KOPT-K1 (cell line): Measurements from ENCODE around the gene AATK.
"Not testable (repeated sequence)": the region's sequence is repeated elsewhere in the genome, so short reads cannot be mapped to it uniquely, and the experiment has no call there.

Experiments
- H3K27ac ChIP-seq: fragments of 200-600 bp; sonication (generic); 2 replicates; pipeline ENCODE4 v1.5.1; 2016; ENCODE audit warnings: antibody characterized with exemption, mild to moderate bottlenecking, low read depth, low read length; ENCODE audit not compliant: poor library complexity, severe bottlenecking
- H3K36me3 ChIP-seq: fragments of 200-600 bp; sonication (generic); 2 replicates; pipeline ENCODE4 v1.5.1; 2017; ENCODE audit warnings: antibody characterized with exemption, mild to moderate bottlenecking, low read length, moderate library complexity; ENCODE audit not compliant: insufficient read depth
- H3K9me3 ChIP-seq: fragments of 200-600 bp; sonication (generic); 2 replicates; pipeline ENCODE4 v1.5.1; 2017; ENCODE audit warnings: antibody characterized with exemption, low read length, mild to moderate bottlenecking; ENCODE audit not compliant: insufficient read depth, poor library complexity, severe bottlenecking

Gene AATK

GRCh38 chr17:81163051-81163695 lies 2.8 kb downstream of the AATK start:
- no peak overlapping the region for H3K27ac ChIP-seq
- H3K36me3 ChIP-seq = no peaks in the 10 kb centered on the region
- no peaks in the 10 kb centered on the region for H3K9me3 ChIP-seq

- Histone ChIP-seq H3K9me3 (no peaks in the 10 kb centered on the region), H3K36me3 (no peaks in the 10 kb centered on the region), H3K27ac (no peak overlapping the region)
These were observed 3.5 kb downstream of the AATK start for GRCh38 chr17:81162491-81162890.

GRCh38 chr17:81161972-81162371 lies 4.0 kb downstream of the AATK start:
- H3K27ac ChIP-seq = no peak overlapping the region
- H3K9me3 ChIP-seq = no peaks in the 10 kb centered on the region
- no peaks in the 10 kb centered on the region for H3K36me3 ChIP-seq

GRCh38 chr17:81161536-81161935 lies 4.5 kb downstream of the AATK start:
- no peaks in the 10 kb centered on the region for H3K9me3 ChIP-seq
- no peak overlapping the region for H3K27ac ChIP-seq
- H3K36me3 ChIP-seq = no peaks in the 10 kb centered on the region

- no peaks in the 10 kb centered on the region for H3K9me3 ChIP-seq
- H3K36me3 ChIP-seq = no peaks in the 10 kb centered on the region
- H3K27ac ChIP-seq = no peak overlapping the region
These were observed 5.1 kb downstream of the AATK start for GRCh38 chr17:81160747-81161453.

GRCh38 chr17:81160306-81160705 lies 5.7 kb downstream of the AATK start:
- Histone ChIP-seq H3K27ac (no peak overlapping the region), H3K36me3 (no peaks in the 10 kb centered on the region), H3K9me3 (no peaks in the 10 kb centered on the region)

GRCh38 chr17:81159611-81160265 lies 6.3 kb downstream of the AATK start:
- no peak overlapping the region for H3K27ac ChIP-seq
- no peaks in the 10 kb centered on the region for H3K9me3 ChIP-seq
- no peaks in the 10 kb centered on the region for H3K36me3 ChIP-seq

- Histone ChIP-seq H3K9me3 (no peaks in the 10 kb centered on the region), H3K27ac (no peak overlapping the region), H3K36me3 (no peaks in the 10 kb centered on the region)
These were observed 7.1 kb downstream of the AATK start for GRCh38 chr17:81158688-81159590.

- Histone ChIP-seq H3K36me3 (no peaks in the 10 kb centered on the region), H3K9me3 (no peaks in the 10 kb centered on the region), H3K27ac (no peak overlapping the region)
These were observed 8.0 kb downstream of the AATK start for GRCh38 chr17:81157848-81158687.

- Histone ChIP-seq H3K36me3 (no peaks in the 10 kb centered on the region), H3K9me3 (no peaks in the 10 kb centered on the region), H3K27ac (no peak overlapping the region)
These were observed 8.9 kb downstream of the AATK start for GRCh38 chr17:81156866-81157805.

- no peaks in the 10 kb centered on the region for H3K9me3 ChIP-seq
- H3K27ac ChIP-seq = no peak overlapping the region
- no peaks in the 10 kb centered on the region for H3K36me3 ChIP-seq
These were observed 11.1 kb downstream of the AATK start for GRCh38 chr17:81154961-81155360.

- not testable (repeated sequence) for H3K36me3 ChIP-seq, H3K27ac ChIP-seq, H3K9me3 ChIP-seq
These were observed 12.0 kb downstream of the AATK start for GRCh38 chr17:81154016-81154415.

- Histone ChIP-seq H3K27ac (no peak overlapping the region), H3K9me3 (no peaks in the 10 kb centered on the region), H3K36me3 (no peaks in the 10 kb centered on the region)
These were observed 12.6 kb downstream of the AATK start for GRCh38 chr17:81153340-81153803.
